Kasumi-1 (cell line): ENCODE results near the gene RPS6KA5.

Source experiments
- DNase-seq, 2 experiments: peaks; one replicate each; lab custom pipeline; 2025; lab: John Stamatoyannopoulos, UW

RPS6KA5 gene

GRCh38 chr14:90807060-90807459 lies 253.4 kb downstream of the RPS6KA5 start:
- DNase-seq = no peak

GRCh38 chr14:90805662-90806540 lies 254.5 kb downstream of the RPS6KA5 start:
- no peak for DNase-seq

GRCh38 chr14:90805084-90805391 lies 255.4 kb downstream of the RPS6KA5 start:
- no peak for DNase-seq

- DNase-seq = no peak
These were observed 256.0 kb downstream of the RPS6KA5 start for GRCh38 chr14:90804292-90805083.

GRCh38 chr14:90803249-90803648 lies 257.2 kb downstream of the RPS6KA5 start:
- DNase-seq = no peak

GRCh38 chr14:90799420-90799819 lies 261.0 kb downstream of the RPS6KA5 start:
- no peak for DNase-seq

- no peak for DNase-seq
These were observed 262.5 kb downstream of the RPS6KA5 start for GRCh38 chr14:90797919-90798318.
